OCI-LY7 (cell line): ENCODE data around the gene PSENEN. TPM values are rescaled to one million over a fixed set of nuclear protein-coding genes. Genes with fewer than 3 reads are reported as not detected.

Experiments
- BruUV-seq: library from RNA; stranded (reverse); fragments of 400-500 nt; replicated peaks from 2 replicates; lab custom pipeline; 2021; lab: Mats Ljungman, UMichigan
- CTCF ChIA-PET: fragments of 300-600 bp; sonication (Branson Sonifier 250); formaldehyde crosslinking; loops from one replicate; lab custom pipeline; 2022; ENCODE audit warnings: antibody characterized with exemption; ENCODE audit not compliant: unreplicated experiment; lab: Charles Lee
- POLR2A ChIA-PET: fragments of 300-600 bp; sonication (Branson Sonifier 250); formaldehyde crosslinking; loops from one replicate; lab custom pipeline; 2022; ENCODE audit warnings: antibody characterized with exemption; lab: Charles Lee
- DNase-seq: peaks from one replicate; pipeline ENCODE4 v3.0.0-alpha.2; 2015; ENCODE audit warnings: low spot score
- H2AFZ ChIP-seq: fragments of 200-600 bp; sonication (generic), shearing (Covaris generic); 2 replicates; pipeline ENCODE4 v1.6.1; 2014; ENCODE audit warnings: mild to moderate bottlenecking, antibody characterized with exemption, low read length, moderate library complexity
- H3K27ac ChIP-seq: fragments of 200-600 bp; sonication (generic); 2 replicates; pipeline ENCODE4 v1.5.1; 2014; ENCODE audit warnings: mixed run types, low read depth, mild to moderate bottlenecking, moderate library complexity, low read length, inconsistent platforms; ENCODE audit not compliant: poor library complexity, severe bottlenecking
- H3K36me3 ChIP-seq: fragments of 200-600 bp; sonication (generic); 2 replicates; pipeline ENCODE4 v1.6.1; 2014; ENCODE audit warnings: mild to moderate bottlenecking, antibody characterized with exemption, low read length, moderate library complexity, mixed read lengths; ENCODE audit not compliant: insufficient read depth
- H3K4me1 ChIP-seq: fragments of 200-600 bp; sonication (generic); 2 replicates; pipeline ENCODE4 v1.5.1; 2014; ENCODE audit warnings: mild to moderate bottlenecking, low read length; ENCODE audit not compliant: insufficient read depth, poor library complexity, severe bottlenecking
- H3K4me2 ChIP-seq: fragments of 200-600 bp; sonication (generic); 2 replicates; pipeline ENCODE4 v1.6.1; 2014; ENCODE audit warnings: mild to moderate bottlenecking, low read length
- H3K4me3 ChIP-seq: fragments of 200-600 bp; sonication (generic); 2 replicates; pipeline ENCODE4 v1.5.1; 2014; ENCODE audit warnings: mild to moderate bottlenecking, low read depth, low read length; ENCODE audit not compliant: poor library complexity, severe bottlenecking
- H3K79me2 ChIP-seq: fragments of 200-600 bp; sonication (generic); 2 replicates; pipeline ENCODE4 v1.6.1; 2016; ENCODE audit warnings: low read depth, mild to moderate bottlenecking, low read length, moderate library complexity, mixed read lengths; ENCODE audit not compliant: insufficient read depth
- H3K9me2 ChIP-seq: fragments of 200-600 bp; sonication (generic); 2 replicates; pipeline ENCODE4 v1.6.1; 2016; ENCODE audit warnings: mild to moderate bottlenecking, low read length, mixed read lengths; ENCODE audit not compliant: insufficient read depth
- H3K9me3 ChIP-seq: fragments of 200-600 bp; sonication (generic); 2 replicates; pipeline ENCODE4 v1.6.1; 2014; ENCODE audit warnings: mild to moderate bottlenecking, mixed run types, low read length, mixed read lengths
- H4K20me1 ChIP-seq: fragments of 200-600 bp; sonication (generic); 2 replicates; pipeline ENCODE4 v1.6.1; 2014; ENCODE audit warnings: mild to moderate bottlenecking, antibody characterized with exemption, low read length, moderate library complexity, mixed read lengths; ENCODE audit not compliant: insufficient read depth
- EZH2phosphoT487 ChIP-seq: fragments of 200-600 bp; sonication (generic); IDR thresholded peaks from 2 replicates; pipeline ENCODE4 v1.6.1; 2018; ENCODE audit warnings: low read depth, borderline replicate concordance, mild to moderate bottlenecking, mixed run types, antibody characterized with exemption, low read length, moderate library complexity, mixed read lengths
- intact Hi-C: fragments of 100-400 bp; cut with micrococcal nuclease; formaldehyde crosslinking; loops from one replicate; pipeline ENCODE4 v1.10.0; 2022; ENCODE audit not compliant: unreplicated experiment
- total RNA-seq, 2 experiments: library from RNA; depleted of rRNA in 1 of 2; stranded (reverse); fragments of >200 nt in 1 of 2; shearing (Covaris generic) in 1 of 2; gene quantifications; 2 replicates each; pipeline ENCODE4 v1.2.3, GENCODE V29; 2014 to 2022
- TF ChIP-seq, protein P1 (sequence below): fragments of 200-600 bp; sonication (generic); conservative IDR thresholded peaks from 2 replicates; pipeline ENCODE4 v1.5.1; 2014; ENCODE audit warnings: mild to moderate bottlenecking, antibody characterized with exemption, low read length, moderate library complexity, mixed read lengths

PSENEN gene
- total RNA-seq, 2 experiments from 2014 or later: 25.7 to 51.0 TPM

DNA sequence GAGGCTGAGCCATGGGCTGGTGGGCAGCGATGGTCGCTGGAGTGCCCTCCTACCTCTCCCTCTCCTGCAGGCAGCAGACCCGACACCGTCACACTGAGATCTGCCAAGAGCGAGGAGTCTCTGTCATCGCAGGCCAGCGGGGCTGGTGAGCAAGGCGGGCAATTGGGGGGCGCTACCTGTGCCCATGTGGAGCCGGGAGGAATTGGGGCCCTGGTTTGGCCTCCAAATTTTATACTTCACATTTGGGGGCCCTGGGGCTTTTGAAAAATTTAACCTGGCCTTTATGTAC lies 39.8 kb downstream of the PSENEN start:
- POLR2A ChIA-PET: interaction anchor here (0.6 kb wide), 1 partner anchor 50 kb away, joined by 5 read pairs; no protein-coding TSS in a partner anchor
- H4K20me1 ChIP-seq: no peaks in the 10 kb centered on the region
- CTCF ChIA-PET: interaction anchor here (0.6 kb wide), 1 partner anchor 9 kb away, joined by 7 read pairs; no protein-coding TSS in a partner anchor
- intact Hi-C loops: no loop called here
- H2AFZ ChIP-seq: no peak overlapping the region
- no peaks in the 10 kb centered on the region for H3K9me3 ChIP-seq
- H3K79me2 ChIP-seq: no peaks in the 10 kb centered on the region
- no peak overlapping the region for H3K27ac ChIP-seq
- H3K4me1 ChIP-seq: no peaks in the 10 kb centered on the region
- no peak overlapping the region for H3K4me3 ChIP-seq
- no TSS peak for BruUV-seq
- H3K9me2 ChIP-seq: no peaks in the 10 kb centered on the region
- peaks cover 5% of the 10 kb centered on the region; the same call in 1 of the 2 replicates for H3K36me3 ChIP-seq
- no peak for DNase-seq
- TF ChIP-seq, protein P1, sequence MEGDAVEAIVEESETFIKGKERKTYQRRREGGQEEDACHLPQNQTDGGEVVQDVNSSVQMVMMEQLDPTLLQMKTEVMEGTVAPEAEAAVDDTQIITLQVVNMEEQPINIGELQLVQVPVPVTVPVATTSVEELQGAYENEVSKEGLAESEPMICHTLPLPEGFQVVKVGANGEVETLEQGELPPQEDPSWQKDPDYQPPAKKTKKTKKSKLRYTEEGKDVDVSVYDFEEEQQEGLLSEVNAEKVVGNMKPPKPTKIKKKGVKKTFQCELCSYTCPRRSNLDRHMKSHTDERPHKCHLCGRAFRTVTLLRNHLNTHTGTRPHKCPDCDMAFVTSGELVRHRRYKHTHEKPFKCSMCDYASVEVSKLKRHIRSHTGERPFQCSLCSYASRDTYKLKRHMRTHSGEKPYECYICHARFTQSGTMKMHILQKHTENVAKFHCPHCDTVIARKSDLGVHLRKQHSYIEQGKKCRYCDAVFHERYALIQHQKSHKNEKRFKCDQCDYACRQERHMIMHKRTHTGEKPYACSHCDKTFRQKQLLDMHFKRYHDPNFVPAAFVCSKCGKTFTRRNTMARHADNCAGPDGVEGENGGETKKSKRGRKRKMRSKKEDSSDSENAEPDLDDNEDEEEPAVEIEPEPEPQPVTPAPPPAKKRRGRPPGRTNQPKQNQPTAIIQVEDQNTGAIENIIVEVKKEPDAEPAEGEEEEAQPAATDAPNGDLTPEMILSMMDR: no peak
- no peak for TF ChIP-seq EZH2phosphoT487
- no peak overlapping the region for H3K4me2 ChIP-seq

DNA sequence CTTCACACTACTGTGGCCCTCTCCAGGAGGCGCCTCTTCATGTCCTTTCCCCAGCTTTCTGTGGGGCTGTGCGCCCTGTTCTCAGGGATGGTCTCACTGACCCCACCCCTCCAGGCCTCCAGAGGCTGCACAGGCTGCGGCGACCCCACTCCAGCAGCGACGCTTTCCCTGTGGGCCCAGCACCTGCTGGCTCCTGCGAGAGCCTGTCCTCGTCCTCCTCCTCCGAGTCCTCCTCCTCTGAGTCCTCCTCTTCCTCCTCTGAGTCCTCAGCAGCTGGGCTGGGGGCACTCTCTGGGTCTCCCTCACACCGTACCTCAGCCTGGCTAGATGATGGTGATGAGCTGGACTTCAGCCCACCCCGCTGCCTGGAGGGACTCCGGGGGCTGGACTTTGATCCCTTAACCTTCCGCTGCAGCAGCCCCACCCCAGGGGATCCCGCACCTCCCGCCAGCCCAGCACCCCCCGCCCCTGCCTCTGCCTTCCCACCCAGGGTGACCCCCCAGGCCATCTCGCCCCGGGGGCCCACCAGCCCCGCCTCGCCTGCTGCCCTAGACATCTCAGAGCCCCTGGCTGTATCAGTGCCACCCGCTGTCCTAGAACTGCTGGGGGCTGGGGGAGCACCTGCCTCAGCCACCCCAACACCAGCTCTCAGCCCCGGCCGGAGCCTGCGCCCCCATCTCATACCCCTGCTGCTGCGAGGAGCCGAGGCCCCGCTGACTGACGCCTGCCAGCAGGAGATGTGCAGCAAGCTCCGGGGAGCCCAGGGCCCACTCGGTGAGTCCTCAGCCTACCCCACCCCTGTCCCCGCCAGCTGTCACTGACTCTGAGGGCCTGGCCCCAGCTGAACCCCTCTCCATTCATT lies 41.1 kb downstream of the PSENEN start:
- no TSS peak for BruUV-seq

More for the DNA sequence above, 41.1 kb downstream of the PSENEN start:
- no peak for DNase-seq
- Histone ChIP-seq H4K20me1 (no peaks in the 10 kb centered on the region), H3K4me2 (no peak overlapping the region), H3K79me2 (no peaks in the 10 kb centered on the region), H2AFZ (no peak overlapping the region), H3K9me3 (no peaks in the 10 kb centered on the region), H3K4me1 (no peaks in the 10 kb centered on the region), H3K9me2 (no peaks in the 10 kb centered on the region), H3K4me3 (no peak overlapping the region), H3K27ac (no peak overlapping the region), H3K36me3 (peaks cover under 1% of the 10 kb centered on the region; the same call in 1 of the 2 replicates)
- ChIA-PET CTCF (no interaction called here), POLR2A (no interaction called here)
- intact Hi-C loops: no loop called here
- TF ChIP-seq EZH2phosphoT487: no peak
- TF ChIP-seq, protein P1: no peak
